GM12872 (cell line): ENCODE data around the gene TTF2.

Experiments used
- TF ChIP-seq, protein P1 (sequence below): IDR thresholded peaks from 3 replicates; pipeline ENCODE4 v1.5.1; 2011; ENCODE audit warnings: low read depth, mild to moderate bottlenecking, low read length, moderate library complexity; ENCODE audit not compliant: insufficient read depth

Gene TTF2

GRCh38 chr1:117104986-117105385, 44.9 kb downstream of the TTF2 start:
- TF ChIP-seq, protein P1, sequence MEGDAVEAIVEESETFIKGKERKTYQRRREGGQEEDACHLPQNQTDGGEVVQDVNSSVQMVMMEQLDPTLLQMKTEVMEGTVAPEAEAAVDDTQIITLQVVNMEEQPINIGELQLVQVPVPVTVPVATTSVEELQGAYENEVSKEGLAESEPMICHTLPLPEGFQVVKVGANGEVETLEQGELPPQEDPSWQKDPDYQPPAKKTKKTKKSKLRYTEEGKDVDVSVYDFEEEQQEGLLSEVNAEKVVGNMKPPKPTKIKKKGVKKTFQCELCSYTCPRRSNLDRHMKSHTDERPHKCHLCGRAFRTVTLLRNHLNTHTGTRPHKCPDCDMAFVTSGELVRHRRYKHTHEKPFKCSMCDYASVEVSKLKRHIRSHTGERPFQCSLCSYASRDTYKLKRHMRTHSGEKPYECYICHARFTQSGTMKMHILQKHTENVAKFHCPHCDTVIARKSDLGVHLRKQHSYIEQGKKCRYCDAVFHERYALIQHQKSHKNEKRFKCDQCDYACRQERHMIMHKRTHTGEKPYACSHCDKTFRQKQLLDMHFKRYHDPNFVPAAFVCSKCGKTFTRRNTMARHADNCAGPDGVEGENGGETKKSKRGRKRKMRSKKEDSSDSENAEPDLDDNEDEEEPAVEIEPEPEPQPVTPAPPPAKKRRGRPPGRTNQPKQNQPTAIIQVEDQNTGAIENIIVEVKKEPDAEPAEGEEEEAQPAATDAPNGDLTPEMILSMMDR = no peak

- TF ChIP-seq, protein P1 = no peak
Observed at GRCh38 chr1:117105722-117106121, 45.6 kb downstream of the TTF2 start.

DNA sequence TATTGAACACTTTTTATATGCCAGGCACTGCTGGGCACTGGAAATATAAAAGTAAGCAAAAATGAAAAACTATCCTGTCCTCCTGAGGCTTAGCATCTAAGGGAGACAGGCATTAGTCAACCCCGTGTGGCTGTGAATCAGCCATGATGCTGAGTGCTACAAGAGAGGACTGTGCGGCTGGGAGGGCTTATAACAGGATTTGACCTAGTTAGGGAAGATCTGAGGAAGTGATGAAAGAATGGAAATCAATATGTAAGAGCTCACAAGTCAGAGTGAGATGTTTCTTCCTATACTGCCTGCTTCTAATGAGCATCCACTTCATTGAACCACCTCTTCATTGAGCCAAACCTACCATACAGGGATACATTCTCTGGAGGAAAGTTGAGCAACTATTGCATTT, 46.4 kb downstream of the TTF2 start:
- TF ChIP-seq, protein P1 = no peak

GRCh38 chr1:117107364-117107763, 47.2 kb downstream of the TTF2 start:
- TF ChIP-seq, protein P1 = no peak

- TF ChIP-seq, protein P1 = no peak
Observed at GRCh38 chr1:117110774-117111173, 50.6 kb downstream of the TTF2 start.

DNA sequence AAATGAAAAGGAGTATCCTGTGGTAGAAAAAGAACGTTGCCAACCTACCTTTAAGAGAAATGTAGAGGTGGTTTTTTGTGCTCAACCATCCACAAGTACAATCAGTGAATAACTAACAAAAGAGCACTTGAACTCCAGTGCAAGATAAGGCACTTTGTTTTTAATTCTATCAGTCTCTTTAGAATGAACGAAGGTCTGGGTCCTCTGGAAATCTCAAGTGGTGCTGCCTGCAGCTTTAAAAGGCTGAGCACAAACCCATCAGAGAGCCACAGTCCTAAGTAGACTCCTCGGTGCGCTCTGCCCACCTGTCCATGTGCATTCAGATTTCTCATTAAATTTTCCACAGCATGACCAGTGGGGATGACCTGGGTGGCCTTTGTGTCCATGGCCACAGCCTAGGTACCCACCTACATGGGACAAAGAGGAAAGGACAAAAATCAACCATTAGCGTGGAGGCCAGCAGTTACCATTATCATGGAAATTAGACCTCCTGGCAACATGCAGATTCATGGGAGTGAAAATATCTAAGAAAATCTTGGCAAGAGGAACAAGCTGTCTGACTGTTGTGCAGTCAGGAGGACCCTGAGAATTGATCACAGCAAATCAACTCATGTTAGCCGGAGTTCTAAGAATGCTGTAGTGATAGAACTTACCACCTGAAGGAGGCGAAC, 52.1 kb downstream of the TTF2 start:
- TF ChIP-seq, protein P1 = no peak

- TF ChIP-seq, protein P1 = no peak
Observed at GRCh38 chr1:117113199-117113598, 53.1 kb downstream of the TTF2 start.
